ENCODE results near the gene MTA1.

The MTA1 gene

DNA sequence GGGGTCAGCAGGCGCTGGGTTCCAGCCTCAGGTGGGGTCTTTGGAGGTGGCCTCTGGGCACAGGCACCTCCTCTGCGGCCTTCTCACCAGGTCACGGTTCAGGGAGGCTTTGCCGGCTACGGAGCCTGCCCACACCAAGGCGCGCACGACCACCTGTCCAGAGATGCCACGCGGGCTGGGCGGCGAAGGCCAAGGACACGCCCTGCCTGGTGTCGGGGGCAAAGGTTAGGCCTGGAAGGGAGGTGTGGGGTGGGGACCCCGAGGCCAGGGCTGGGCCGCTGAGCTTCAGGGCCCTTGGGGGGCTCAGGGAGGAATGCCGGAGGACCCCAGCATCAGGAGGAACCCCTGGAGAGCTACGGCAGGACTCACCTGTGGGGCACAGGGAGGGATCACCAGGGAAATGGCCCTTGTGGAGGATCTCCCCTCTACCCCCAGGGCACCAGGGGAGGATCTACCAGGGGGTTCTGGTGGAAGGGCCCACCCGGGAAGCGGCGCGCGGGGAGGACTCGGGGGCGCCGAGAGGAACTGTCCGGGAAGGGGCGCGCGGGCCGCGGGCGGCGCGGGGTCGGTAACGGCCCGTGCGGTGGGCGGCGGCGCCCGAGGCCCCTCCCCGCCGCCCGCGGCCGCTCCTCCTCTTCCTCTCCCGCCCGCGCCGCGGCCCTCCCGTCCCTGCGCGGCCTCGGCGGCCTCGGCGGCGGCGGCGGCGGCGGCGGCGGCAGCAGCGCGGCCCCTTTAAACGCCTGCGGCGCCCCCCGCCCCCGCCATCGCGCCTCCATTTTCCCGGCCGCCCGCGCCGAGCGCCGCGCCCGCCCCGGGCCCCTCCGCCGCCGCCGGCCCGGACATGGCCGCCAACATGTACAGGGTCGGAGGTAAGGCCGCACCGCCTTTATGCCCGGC is at the start of gene MTA1:
Gene MTA1, plus strand, starts transcription at position 633 of the 897 bp plus-strand sequence. Its CDS starts 209 bp downstream, at position 842.
- DNase-seq (ENCODE audit: insufficient read length, low spot score), result peak; percentile 74
- no peak for TF ChIP-seq CTCF (IDR thresholded peaks at IDR 0.05; ENCODE audit: insufficient read depth, missing control alignments)
- FAIRE-seq, result no peak

DNA sequence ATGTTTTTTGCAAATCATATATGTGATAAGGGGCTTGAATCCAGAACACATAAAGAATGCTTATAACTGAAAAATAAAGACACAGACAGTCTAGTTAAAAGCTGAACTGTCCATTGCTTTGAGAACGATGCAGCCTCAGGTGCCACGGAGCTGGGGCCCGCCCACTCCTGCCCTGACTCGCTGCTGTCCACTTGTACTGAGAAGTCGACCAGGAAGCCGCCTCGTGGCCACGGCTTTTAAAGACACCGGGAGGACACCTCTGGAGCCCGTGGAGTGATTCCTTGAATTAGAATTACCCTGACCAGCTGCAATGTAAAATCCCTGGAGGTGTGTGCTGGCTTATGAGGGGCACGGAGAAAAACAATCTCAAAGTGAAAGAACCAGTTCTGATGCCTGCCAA is 45.2 kb upstream of the MTA1 start:
- FAIRE-seq (no peak), DNase-seq (ENCODE audit: insufficient read length, low spot score) (no peak)
- TF ChIP-seq CTCF (IDR thresholded peaks at IDR 0.05; ENCODE audit: insufficient read depth, missing control alignments), result no peak

DNA sequence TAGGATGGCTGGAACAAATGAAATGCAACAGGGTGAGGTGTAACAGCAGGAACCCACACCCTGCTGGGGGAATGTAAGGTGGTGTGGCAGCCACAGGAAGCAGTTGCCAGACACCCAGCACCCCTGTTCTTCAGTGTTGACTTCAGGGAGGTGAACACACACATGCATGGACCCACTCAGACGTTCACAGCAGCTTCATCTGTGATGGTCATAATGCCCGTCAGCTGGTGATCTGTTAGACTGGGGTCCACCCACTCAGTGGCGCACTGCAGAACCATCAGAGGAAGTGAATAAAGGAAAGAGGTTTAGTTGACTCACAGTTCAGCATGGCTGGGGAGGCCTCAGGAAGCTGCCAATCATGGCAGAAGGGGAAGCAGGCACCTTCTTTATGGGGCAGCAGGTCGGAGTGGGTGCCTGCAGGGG is 44.0 kb upstream of the MTA1 start:
- FAIRE-seq (no peak), DNase-seq (ENCODE audit: insufficient read length, low spot score) (no peak)
- TF ChIP-seq CTCF (IDR thresholded peaks at IDR 0.05; ENCODE audit: insufficient read depth, missing control alignments), result no peak

- DNase-seq (ENCODE audit: insufficient read length, low spot score), result no peak
- no peak for FAIRE-seq
- TF ChIP-seq CTCF (IDR thresholded peaks at IDR 0.05; ENCODE audit: insufficient read depth, missing control alignments), result peak; percentile 22
Measured at GRCh38 chr14:105376521-105377440, 42.8 kb upstream of the MTA1 start.

GRCh38 chr14:105377555-105378182 is 42.0 kb upstream of the MTA1 start:
- FAIRE-seq (no peak), DNase-seq (ENCODE audit: insufficient read length, low spot score) (no peak)
- no peak for TF ChIP-seq CTCF (IDR thresholded peaks at IDR 0.05; ENCODE audit: insufficient read depth, missing control alignments)

DNA sequence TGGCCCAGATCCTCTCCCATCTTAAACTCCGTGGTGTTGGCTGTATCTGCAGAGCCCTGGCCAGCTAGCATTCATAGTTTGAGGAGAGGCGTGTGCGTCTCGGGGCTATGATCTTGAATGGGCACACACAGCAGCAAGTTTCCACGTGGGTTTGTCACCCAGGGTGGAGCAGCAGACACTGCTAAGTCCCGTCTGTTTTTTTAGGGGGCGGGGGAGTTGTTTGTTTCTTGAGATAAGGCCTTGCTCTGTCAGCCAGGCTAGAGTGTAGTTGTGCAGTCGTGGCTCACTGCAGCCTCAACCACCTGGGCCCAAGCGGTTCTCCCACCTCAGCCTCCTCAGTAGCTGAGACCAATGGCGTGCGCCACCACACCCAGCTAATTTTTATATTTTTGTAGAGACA is 41.4 kb upstream of the MTA1 start:
- FAIRE-seq (no peak), DNase-seq (ENCODE audit: insufficient read length, low spot score) (no peak)
- TF ChIP-seq CTCF (IDR thresholded peaks at IDR 0.05; ENCODE audit: insufficient read depth, missing control alignments), result no peak
